ENCODE measurements around the gene PLCL2.
"Not testable (repeated sequence)": the region's sequence is repeated elsewhere in the genome, so short reads cannot be mapped to it uniquely, and the experiment has no call there.

Gene PLCL2

GRCh38 chr3:17122758-17123157 lies 238.0 kb downstream of the PLCL2 start:
- no peak overlapping the region for H3K4me3 ChIP-seq (ENCODE audit: low read depth, low read length, poor library complexity, severe bottlenecking)
- no peak overlapping the region for H3K4me2 ChIP-seq (ENCODE audit: low read length)
- no peaks in the 10 kb centered on the region for H3K36me3 ChIP-seq (ENCODE audit: insufficient read depth, low read length)
- H3K27ac ChIP-seq (ENCODE audit: low read depth, low read length, poor library complexity, severe bottlenecking): no peak overlapping the region
- H3K9me3 ChIP-seq (ENCODE audit: low read length): no peaks in the 10 kb centered on the region
- TF ChIP-seq, protein P1, sequence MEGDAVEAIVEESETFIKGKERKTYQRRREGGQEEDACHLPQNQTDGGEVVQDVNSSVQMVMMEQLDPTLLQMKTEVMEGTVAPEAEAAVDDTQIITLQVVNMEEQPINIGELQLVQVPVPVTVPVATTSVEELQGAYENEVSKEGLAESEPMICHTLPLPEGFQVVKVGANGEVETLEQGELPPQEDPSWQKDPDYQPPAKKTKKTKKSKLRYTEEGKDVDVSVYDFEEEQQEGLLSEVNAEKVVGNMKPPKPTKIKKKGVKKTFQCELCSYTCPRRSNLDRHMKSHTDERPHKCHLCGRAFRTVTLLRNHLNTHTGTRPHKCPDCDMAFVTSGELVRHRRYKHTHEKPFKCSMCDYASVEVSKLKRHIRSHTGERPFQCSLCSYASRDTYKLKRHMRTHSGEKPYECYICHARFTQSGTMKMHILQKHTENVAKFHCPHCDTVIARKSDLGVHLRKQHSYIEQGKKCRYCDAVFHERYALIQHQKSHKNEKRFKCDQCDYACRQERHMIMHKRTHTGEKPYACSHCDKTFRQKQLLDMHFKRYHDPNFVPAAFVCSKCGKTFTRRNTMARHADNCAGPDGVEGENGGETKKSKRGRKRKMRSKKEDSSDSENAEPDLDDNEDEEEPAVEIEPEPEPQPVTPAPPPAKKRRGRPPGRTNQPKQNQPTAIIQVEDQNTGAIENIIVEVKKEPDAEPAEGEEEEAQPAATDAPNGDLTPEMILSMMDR (IDR thresholded peaks at IDR 0.05; ENCODE audit: low read length): no peak
- no peak for TF ChIP-seq EZH2 (IDR thresholded peaks at IDR 0.05; ENCODE audit: borderline replicate concordance, low read length)
- no peaks in the 10 kb centered on the region for H3K27me3 ChIP-seq (ENCODE audit: insufficient read depth, low read length)
- H3F3A ChIP-seq (ENCODE audit: insufficient read depth, low read length): no peaks in the 10 kb centered on the region
- no peaks in the 10 kb centered on the region for H3K9me2 ChIP-seq (ENCODE audit: low read depth, low read length)
- H3K79me2 ChIP-seq (ENCODE audit: insufficient read depth, low read length): no peaks in the 10 kb centered on the region
- H3K4me1 ChIP-seq (ENCODE audit: insufficient read depth, low read length, severe bottlenecking): no peaks in the 10 kb centered on the region
- H2AFZ ChIP-seq (ENCODE audit: low read length): no peak overlapping the region
- H4K20me1 ChIP-seq (ENCODE audit: insufficient read depth, low read length): no peaks in the 10 kb centered on the region
- no peak overlapping the region for H3K9ac ChIP-seq (ENCODE audit: low read length)

GRCh38 chr3:17125738-17126442 lies 241.1 kb downstream of the PLCL2 start:
- Histone ChIP-seq H3F3A (ENCODE audit: insufficient read depth, low read length) (no peaks in the 10 kb centered on the region), H3K9me3 (ENCODE audit: low read length) (no peaks in the 10 kb centered on the region), H3K4me3 (ENCODE audit: low read depth, low read length, poor library complexity, severe bottlenecking) (no peak overlapping the region), H3K79me2 (ENCODE audit: insufficient read depth, low read length) (no peaks in the 10 kb centered on the region), H3K27me3 (ENCODE audit: insufficient read depth, low read length) (no peaks in the 10 kb centered on the region), H3K27ac (ENCODE audit: low read depth, low read length, poor library complexity, severe bottlenecking) (no peak overlapping the region), H3K36me3 (ENCODE audit: insufficient read depth, low read length) (no peaks in the 10 kb centered on the region), H2AFZ (ENCODE audit: low read length) (no peak overlapping the region), H4K20me1 (ENCODE audit: insufficient read depth, low read length) (no peaks in the 10 kb centered on the region), H3K4me2 (ENCODE audit: low read length) (no peak overlapping the region), H3K9me2 (ENCODE audit: low read depth, low read length) (no peaks in the 10 kb centered on the region), H3K4me1 (ENCODE audit: insufficient read depth, low read length, severe bottlenecking) (no peaks in the 10 kb centered on the region), H3K9ac (ENCODE audit: low read length) (no peak overlapping the region)
- TF ChIP-seq, protein P1 (IDR thresholded peaks at IDR 0.05; ENCODE audit: low read length): no peak
- no peak for TF ChIP-seq EZH2 (IDR thresholded peaks at IDR 0.05; ENCODE audit: borderline replicate concordance, low read length)

DNA sequence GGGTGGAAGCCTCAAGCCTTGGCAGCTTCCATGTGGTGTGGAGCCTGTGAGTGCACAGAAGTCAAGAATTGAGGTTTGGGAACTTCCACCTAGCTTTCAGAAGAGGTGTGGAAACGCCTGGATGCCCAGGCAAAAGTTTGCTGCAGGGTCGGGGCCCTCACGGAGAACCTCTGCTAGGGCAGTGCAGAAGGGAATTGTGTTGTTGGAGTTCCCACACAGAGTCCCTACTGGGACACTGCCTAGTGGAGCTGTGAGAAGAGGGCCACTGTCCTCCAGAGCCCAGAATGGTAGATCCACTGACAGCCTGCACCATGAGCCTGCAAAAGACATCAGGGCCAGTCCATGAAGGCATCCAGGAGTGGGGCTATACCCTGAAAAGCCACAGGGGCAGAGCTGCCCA lies 243.9 kb downstream of the PLCL2 start:
- H3K4me3 ChIP-seq (ENCODE audit: low read depth, low read length, poor library complexity, severe bottlenecking); H3K36me3 ChIP-seq (ENCODE audit: insufficient read depth, low read length); H3K4me2 ChIP-seq (ENCODE audit: low read length); H3K27me3 ChIP-seq (ENCODE audit: insufficient read depth, low read length); H3F3A ChIP-seq (ENCODE audit: insufficient read depth, low read length); H2AFZ ChIP-seq (ENCODE audit: low read length); H3K9ac ChIP-seq (ENCODE audit: low read length); H4K20me1 ChIP-seq (ENCODE audit: insufficient read depth, low read length); H3K27ac ChIP-seq (ENCODE audit: low read depth, low read length, poor library complexity, severe bottlenecking); H3K9me3 ChIP-seq (ENCODE audit: low read length); H3K4me1 ChIP-seq (ENCODE audit: insufficient read depth, low read length, severe bottlenecking); H3K9me2 ChIP-seq (ENCODE audit: low read depth, low read length); H3K79me2 ChIP-seq (ENCODE audit: insufficient read depth, low read length): not testable (repeated sequence)

GRCh38 chr3:17129556-17129955 lies 244.8 kb downstream of the PLCL2 start:
- no peaks in the 10 kb centered on the region for H3K36me3 ChIP-seq (ENCODE audit: insufficient read depth, low read length)
- H3K9me3 ChIP-seq (ENCODE audit: low read length): no peaks in the 10 kb centered on the region
- no peak overlapping the region for H2AFZ ChIP-seq (ENCODE audit: low read length)
- TF ChIP-seq EZH2 (IDR thresholded peaks at IDR 0.05; ENCODE audit: borderline replicate concordance, low read length): no peak
- TF ChIP-seq, protein P1 (IDR thresholded peaks at IDR 0.05; ENCODE audit: low read length): no peak
- no peaks in the 10 kb centered on the region for H3K27me3 ChIP-seq (ENCODE audit: insufficient read depth, low read length)
- H3K4me2 ChIP-seq (ENCODE audit: low read length): no peak overlapping the region
- H3F3A ChIP-seq (ENCODE audit: insufficient read depth, low read length): no peaks in the 10 kb centered on the region
- H3K9me2 ChIP-seq (ENCODE audit: low read depth, low read length): no peaks in the 10 kb centered on the region
- H3K79me2 ChIP-seq (ENCODE audit: insufficient read depth, low read length): no peaks in the 10 kb centered on the region
- no peak overlapping the region for H3K27ac ChIP-seq (ENCODE audit: low read depth, low read length, poor library complexity, severe bottlenecking)
- no peak overlapping the region for H3K9ac ChIP-seq (ENCODE audit: low read length)
- H3K4me3 ChIP-seq (ENCODE audit: low read depth, low read length, poor library complexity, severe bottlenecking): no peak overlapping the region
- H4K20me1 ChIP-seq (ENCODE audit: insufficient read depth, low read length): no peaks in the 10 kb centered on the region
- H3K4me1 ChIP-seq (ENCODE audit: insufficient read depth, low read length, severe bottlenecking): no peaks in the 10 kb centered on the region

All from OCI-LY1 (cell line).